Mesenchymal stem cell (in vitro differentiated cells and primary cell): ENCODE measurements around the gene SYNE1.

ENCODE experiments used
- DNase-seq: peaks from one replicate; pipeline ENCODE4 v3.0.0-alpha.2; 2013
- H2AFZ ChIP-seq: one replicate; pipeline ENCODE4 v1.6.1; 2013; ENCODE audit warnings: low read depth, mild to moderate bottlenecking, control low read depth, inconsistent platforms, low read length, moderate library complexity
- H2AK5ac ChIP-seq: 2 replicates; pipeline ENCODE4 v1.6.1; 2013; ENCODE audit warnings: low read length, moderate library complexity, mild to moderate bottlenecking, inconsistent platforms; ENCODE audit not compliant: severe bottlenecking
- H2BK120ac ChIP-seq: one replicate; pipeline ENCODE4 v1.6.1; 2013; ENCODE audit warnings: low read depth, mild to moderate bottlenecking, inconsistent platforms, low read length, moderate library complexity
- H2BK12ac ChIP-seq, 2 experiments: one replicate each; pipeline ENCODE4 v1.6.1; 2013; ENCODE audit warnings: inconsistent platforms in 2 of 2, low read length in 2 of 2, mild to moderate bottlenecking in 2 of 2, moderate library complexity in 2 of 2, control low read depth in 1 of 2
- H2BK15ac ChIP-seq: one replicate; pipeline ENCODE4 v1.6.1; 2013; ENCODE audit warnings: mild to moderate bottlenecking, low read depth, inconsistent platforms; ENCODE audit not compliant: poor library complexity, severe bottlenecking
- H2BK5ac ChIP-seq: 2 replicates; pipeline ENCODE4 v1.6.1; 2013; ENCODE audit warnings: low read depth, mild to moderate bottlenecking, low read length, control low read depth, inconsistent platforms; ENCODE audit not compliant: poor library complexity, severe bottlenecking
- H3K14ac ChIP-seq, 2 experiments: one replicate each; pipeline ENCODE4 v1.6.1; 2013; ENCODE audit warnings: inconsistent platforms in 2 of 2, low read length in 2 of 2, control low read depth in 1 of 2, mild to moderate bottlenecking in 1 of 2, moderate library complexity in 1 of 2
- H3K18ac ChIP-seq, 2 experiments: one replicate each; pipeline ENCODE4 v1.6.1; 2013; ENCODE audit warnings: inconsistent platforms in 2 of 2, low read length in 2 of 2, control low read depth in 1 of 2, low read depth in 1 of 2, mild to moderate bottlenecking in 1 of 2
- H3K23ac ChIP-seq, 2 experiments: one replicate each; pipeline ENCODE4 v1.6.1; 2013; ENCODE audit warnings: inconsistent platforms in 2 of 2, low read length in 2 of 2, mild to moderate bottlenecking in 2 of 2, moderate library complexity in 2 of 2, control low read depth in 1 of 2
- H3K27ac ChIP-seq: 2 replicates; pipeline ENCODE4 v1.5.1; 2013; ENCODE audit warnings: mild to moderate bottlenecking, moderate library complexity, low read length, control low read depth, inconsistent platforms; ENCODE audit not compliant: poor library complexity, severe bottlenecking
- H3K27me3 ChIP-seq, 2 experiments: 2 replicates each; pipeline versions ENCODE4 v1.6.1 to v1.7.0; 2013; ENCODE audit warnings: low read length in 2 of 2, mild to moderate bottlenecking in 2 of 2, moderate library complexity in 2 of 2, control low read depth in 1 of 2, inconsistent platforms in 1 of 2; ENCODE audit not compliant: control insufficient read depth in 1 of 2, insufficient read depth in 1 of 2
- H3K36me3 ChIP-seq, 2 experiments: 2 replicates each; pipeline versions ENCODE4 v1.6.1 to v1.7.0; 2013; ENCODE audit warnings: low read length in 2 of 2, control low read depth in 1 of 2, inconsistent platforms in 1 of 2, low read depth in 1 of 2, mild to moderate bottlenecking in 1 of 2; ENCODE audit not compliant: insufficient read depth in 2 of 2, control insufficient read depth in 1 of 2
- H3K4ac ChIP-seq, 2 experiments: one replicate each; pipeline ENCODE4 v1.6.1; 2013; ENCODE audit warnings: inconsistent platforms in 2 of 2, low read length in 2 of 2, mild to moderate bottlenecking in 2 of 2, moderate library complexity in 2 of 2, control low read depth in 1 of 2, low read depth in 1 of 2
- H3K4me1 ChIP-seq: 2 replicates; pipeline ENCODE4 v1.6.1; 2013; ENCODE audit warnings: low read depth, low read length, control low read depth; ENCODE audit not compliant: control insufficient read depth, insufficient read depth
- H3K4me2 ChIP-seq: 2 replicates; pipeline ENCODE4 v1.6.1; 2013; ENCODE audit warnings: low read length, mild to moderate bottlenecking, inconsistent platforms; ENCODE audit not compliant: poor library complexity, severe bottlenecking
- H3K4me3 ChIP-seq, 2 experiments: 2 replicates each; pipeline versions ENCODE4 v1.5.1 to v1.7.0; 2013; ENCODE audit warnings: low read length in 2 of 2, mild to moderate bottlenecking in 2 of 2, control low read depth in 1 of 2, low read depth in 1 of 2; ENCODE audit not compliant: insufficient read depth in 1 of 2
- H3K79me1 ChIP-seq: replicated peaks from 2 replicates; pipeline ENCODE4 v1.6.1; 2013; ENCODE audit warnings: mild to moderate bottlenecking, control low read depth, low read length, inconsistent platforms; ENCODE audit not compliant: poor library complexity, severe bottlenecking
- H3K9ac ChIP-seq: 2 replicates; pipeline ENCODE4 v1.7.0; 2013; ENCODE audit warnings: mild to moderate bottlenecking, low read length, moderate library complexity
- H3K9me3 ChIP-seq: 2 replicates; pipeline ENCODE4 v1.7.0; 2013; ENCODE audit warnings: mild to moderate bottlenecking, low read length; ENCODE audit not compliant: control insufficient read depth
- H4K8ac ChIP-seq: one replicate; pipeline ENCODE4 v1.6.1; 2013; ENCODE audit warnings: inconsistent platforms, mild to moderate bottlenecking, low read length, moderate library complexity
- H4K91ac ChIP-seq: one replicate; pipeline ENCODE4 v1.6.1; 2013; ENCODE audit warnings: mild to moderate bottlenecking, low read length, inconsistent platforms
- WGBS: methylation state at CpG from one replicate; pipeline ENCODE4 v1.1.7; 2013; ENCODE audit warnings: mixed read lengths; 5-methylcytosine and 5-hydroxymethylcytosine counted together

SYNE1 gene

DNA sequence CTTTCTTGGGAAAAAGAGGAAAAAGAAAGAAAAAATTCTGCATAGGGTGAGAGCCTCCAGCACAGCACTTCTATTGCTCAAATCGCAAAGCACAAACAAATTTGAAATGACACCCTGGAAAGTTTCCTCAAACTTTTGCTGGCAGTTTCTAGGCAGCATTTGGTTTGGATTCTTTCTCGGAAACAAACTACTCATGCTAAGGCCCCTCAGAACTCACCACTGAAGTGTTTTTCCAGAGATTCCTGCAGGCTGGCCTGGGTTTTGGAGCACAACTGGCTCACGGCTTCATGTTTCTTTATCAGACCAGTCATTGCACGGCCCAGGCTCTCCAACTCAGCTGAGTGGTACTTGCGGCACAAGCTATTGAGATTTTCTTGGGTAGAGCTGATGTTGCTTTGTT lies 237.8 kb downstream of the SYNE1 start:
- H4K8ac ChIP-seq, result no peak overlapping the region
- DNase-seq, result no peak
- H3K4ac ChIP-seq, result no peak overlapping the region
- H3K36me3 ChIP-seq, result no peaks in the 10 kb centered on the region
- H2AFZ ChIP-seq, result no peak overlapping the region
- WGBS, result 78% methylated on average over 4 of the region's 5 CpGs
- H2BK15ac ChIP-seq, result no peak overlapping the region
- H2AK5ac ChIP-seq, result no peak overlapping the region
- H3K4me3 ChIP-seq, result peak overlapping the region in 1 of 2 experiments; percentile 45
- peaks cover 11% of the 10 kb centered on the region for H3K4me1 ChIP-seq
- no peak overlapping the region for H3K14ac ChIP-seq
- H3K27me3 ChIP-seq, result no peaks in the 10 kb centered on the region
- peak overlapping the region; percentile 52 for H3K9ac ChIP-seq
- no peak overlapping the region for H2BK5ac ChIP-seq
- no peak overlapping the region for H3K4me2 ChIP-seq
- no peaks in the 10 kb centered on the region for H3K79me1 ChIP-seq
- no peak overlapping the region for H3K18ac ChIP-seq
- H3K27ac ChIP-seq, result no peak overlapping the region
- no peak overlapping the region for H3K23ac ChIP-seq
- no peak overlapping the region for H2BK120ac ChIP-seq
- H3K9me3 ChIP-seq, result no peaks in the 10 kb centered on the region
- no peak overlapping the region for H4K91ac ChIP-seq
- H2BK12ac ChIP-seq, result no peak overlapping the region

- Histone ChIP-seq H2BK120ac (no peak overlapping the region), H3K18ac (no peak overlapping the region), H2BK15ac (no peak overlapping the region), H4K8ac (no peak overlapping the region), H2AK5ac (no peak overlapping the region), H3K4me2 (no peak overlapping the region), H2AFZ (peak overlapping the region; percentile 62), H3K36me3 (no peaks in the 10 kb centered on the region), H3K27ac (no peak overlapping the region), H3K4me1 (peaks cover 11% of the 10 kb centered on the region), H2BK12ac (no peak overlapping the region), H3K79me1 (no peaks in the 10 kb centered on the region), H3K27me3 (no peaks in the 10 kb centered on the region), H3K4me3 (peak overlapping the region in 1 of 2 experiments; percentile 45), H3K9me3 (no peaks in the 10 kb centered on the region), H4K91ac (no peak overlapping the region), H3K4ac (no peak overlapping the region), H3K14ac (no peak overlapping the region), H2BK5ac (no peak overlapping the region), H3K9ac (peak overlapping the region; percentile 52), H3K23ac (no peak overlapping the region)
- DNase-seq, result peak; percentile 7
Observed at GRCh38 chr6:152398993-152399392, 238.2 kb downstream of the SYNE1 start.

GRCh38 chr6:152398316-152398715 lies 238.8 kb downstream of the SYNE1 start:
- Histone ChIP-seq H4K8ac (no peak overlapping the region), H2AK5ac (no peak overlapping the region), H3K27ac (no peak overlapping the region), H2BK5ac (no peak overlapping the region), H3K23ac (no peak overlapping the region), H3K4me3 (no peak overlapping the region), H3K79me1 (no peaks in the 10 kb centered on the region), H3K18ac (no peak overlapping the region), H3K4ac (no peak overlapping the region), H3K9me3 (no peaks in the 10 kb centered on the region), H2BK15ac (no peak overlapping the region), H3K36me3 (no peaks in the 10 kb centered on the region), H3K27me3 (no peaks in the 10 kb centered on the region), H3K14ac (no peak overlapping the region), H4K91ac (no peak overlapping the region), H2BK120ac (no peak overlapping the region), H2AFZ (no peak overlapping the region), H3K9ac (no peak overlapping the region), H3K4me2 (no peak overlapping the region), H3K4me1 (peaks cover 9% of the 10 kb centered on the region), H2BK12ac (no peak overlapping the region)
- WGBS, result 31% methylated on average over 1 of the region's 3 CpGs
- DNase-seq, result no peak

GRCh38 chr6:152394303-152394702 lies 242.9 kb downstream of the SYNE1 start:
- Histone ChIP-seq H3K18ac (no peak overlapping the region), H3K4me1 (no peaks in the 10 kb centered on the region), H3K4me3 (no peak overlapping the region), H3K27me3 (no peaks in the 10 kb centered on the region), H3K4ac (no peak overlapping the region), H3K4me2 (no peak overlapping the region), H3K14ac (no peak overlapping the region), H2BK5ac (no peak overlapping the region), H3K23ac (no peak overlapping the region), H4K8ac (no peak overlapping the region), H2AFZ (no peak overlapping the region), H2BK12ac (no peak overlapping the region), H3K9ac (no peak overlapping the region), H2BK120ac (no peak overlapping the region), H4K91ac (no peak overlapping the region), H2BK15ac (no peak overlapping the region), H3K36me3 (no peaks in the 10 kb centered on the region), H2AK5ac (no peak overlapping the region), H3K79me1 (no peaks in the 10 kb centered on the region), H3K27ac (no peak overlapping the region), H3K9me3 (no peaks in the 10 kb centered on the region)
- 0% methylated on average over 1 of the region's 1 CpG for WGBS
- DNase-seq, result no peak
